ENCODE measurements around the gene TINCR. TPM values are rescaled to one million over a fixed set of nuclear protein-coding genes. Genes with fewer than 3 reads are reported as not detected.

The TINCR gene
- total RNA-seq, 4 donors from 2014 or later: 13.2 to 45.3 (median 22.7) TPM; not detected in 1

DNA sequence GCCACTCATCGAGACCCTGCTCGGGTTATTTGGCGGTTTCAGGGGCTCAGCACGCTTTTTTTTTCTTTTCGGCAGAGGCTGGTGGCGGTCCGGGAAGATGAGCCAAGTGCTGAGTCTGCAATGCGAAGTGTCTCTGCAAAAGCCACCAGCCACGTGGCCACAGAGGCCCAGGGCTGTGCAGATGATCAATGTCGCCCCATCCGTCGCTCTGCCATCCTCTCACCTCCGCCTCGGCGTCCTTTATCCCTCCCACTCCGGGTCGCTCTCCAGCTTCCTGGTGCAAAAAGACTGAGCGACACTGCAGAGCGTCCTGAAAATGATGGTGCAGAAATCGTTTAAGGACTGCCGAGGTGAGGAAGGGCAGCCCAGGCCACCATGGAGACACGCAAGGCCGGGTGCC, 55.0 kb downstream of the TINCR start:
- 83% methylated on average over 23 of the region's 23 CpGs; no CpG with 5 or more reads in 1 of the 2 donors for WGBS, 2 donors (ENCODE audit: low coverage in 1 of 2)
- H3K4me3 ChIP-seq: no peak overlapping the region
- no peak overlapping the region for H3K27ac ChIP-seq
- no peak for DNase-seq
- no peaks in the 10 kb centered on the region for H3K4me1 ChIP-seq
- in situ Hi-C loops (cut with MboI; ENCODE audit: low pct_ligation_motif_present in 1 of 4, low pct_unique_long_range_greater_than_20kb in 1 of 4, low sequenced_read_pairs in 3 of 4): no loop called here
- no peak for TF ChIP-seq POLR2AphosphoS5 (IDR thresholded peaks at IDR 0.05)
- TF ChIP-seq POLR2A (IDR thresholded peaks at IDR 0.05): no peak
- no peak for TF ChIP-seq EP300 (IDR thresholded peaks at IDR 0.05; ENCODE audit: low read depth)
- TF ChIP-seq CTCF (IDR thresholded peaks at IDR 0.05): no peak
- no peaks in the 10 kb centered on the region for H3K27me3 ChIP-seq
- intact Hi-C loops (cut with DNase I; ENCODE audit: low total_unique reads): no loop called here
- H3K36me3 ChIP-seq: no peaks in the 10 kb centered on the region
- peaks cover 7% of the 10 kb centered on the region in 2 donors for H3K9me3 ChIP-seq

Small RNA genes lying within 50 kb of the gene (small RNA-seq; reads per million reads assigned to genes)
- gene SNRPEP4: 0 to 0.24 (median 0) reads per million in 4 donors

Other genes with a start within 250 kb of the TINCR start
- 10 to 100 TPM; 38.3 to 91.5 (median 58.5) TPM for gene PTPRS, start 227.1 kb downstream of the TINCR start, total RNA-seq
- gene ZNRF4, start 112.5 kb downstream of the TINCR start, total RNA-seq: not detected
- gene SAFB2, start 54.8 kb upstream of the TINCR start, total RNA-seq: 100 to 1,000 TPM in 2 of 4 donors, 10 to 100 TPM in 2; 64.0 to 283 (median 124) TPM
- 100 to 1,000 TPM in 3 of 4 donors, 10 to 100 TPM in 1; 90.5 to 368 (median 185) TPM for gene SAFB, start 55.1 kb upstream of the TINCR start, total RNA-seq
- 10 to 100 TPM; 30.3 to 73.5 (median 52.6) TPM for gene MICOS13, start 112.6 kb upstream of the TINCR start, total RNA-seq
- gene HSD11B1L, start 113.1 kb upstream of the TINCR start, total RNA-seq: 10 to 100 TPM; 10.8 to 30.1 (median 16.6) TPM
- gene RPL36, start 122.3 kb upstream of the TINCR start, total RNA-seq: 100 to 1,000 TPM in 3 of 4 donors, 10 to 100 TPM in 1; 87.9 to 636 (median 329) TPM
- 100 to 1,000 TPM in 1 of 4 donors, 10 to 100 TPM in 3; 28.7 to 164 (median 39.8) TPM for gene LONP1, start 152.2 kb upstream of the TINCR start, total RNA-seq
- not detected for gene CATSPERD, start 152.7 kb upstream of the TINCR start, total RNA-seq
- 10 to 100 TPM in 1 of 4 donors, 1 to 10 TPM in 3; 1.1 to 10.5 (median 1.6) TPM for gene PRR22, start 216.8 kb upstream of the TINCR start, total RNA-seq
- gene DUS3L, start 223.2 kb upstream of the TINCR start, total RNA-seq: 10 to 100 TPM; 28.3 to 86.6 (median 56.6) TPM
- gene NRTN, start 237.1 kb upstream of the TINCR start, total RNA-seq: 1 to 10 TPM in 3 of 4 donors, under 1 TPM in 1; 0.82 to 3.8 (median 1.5) TPM